AG09309 (cell line): Measurements from ENCODE around the gene COPS9.

Experiments used
- DNase-seq: peaks from one replicate; pipeline ENCODE4 v3.0.0-alpha.2; 2010; ENCODE audit warnings: low read depth
- H3K4me3 ChIP-seq: 2 replicates; pipeline ENCODE4 v1.5.1; 2011; ENCODE audit warnings: mild to moderate bottlenecking, low read depth, low read length, moderate library complexity; ENCODE audit not compliant: control insufficient read depth
- CTCF ChIP-seq: IDR thresholded peaks from 2 replicates; pipeline ENCODE4 v1.5.1; 2011; ENCODE audit warnings: mild to moderate bottlenecking, low read depth, low read length, inconsistent platforms; ENCODE audit not compliant: insufficient read depth, control insufficient read depth; ENCODE audit errors: missing control alignments

Gene COPS9

DNA sequence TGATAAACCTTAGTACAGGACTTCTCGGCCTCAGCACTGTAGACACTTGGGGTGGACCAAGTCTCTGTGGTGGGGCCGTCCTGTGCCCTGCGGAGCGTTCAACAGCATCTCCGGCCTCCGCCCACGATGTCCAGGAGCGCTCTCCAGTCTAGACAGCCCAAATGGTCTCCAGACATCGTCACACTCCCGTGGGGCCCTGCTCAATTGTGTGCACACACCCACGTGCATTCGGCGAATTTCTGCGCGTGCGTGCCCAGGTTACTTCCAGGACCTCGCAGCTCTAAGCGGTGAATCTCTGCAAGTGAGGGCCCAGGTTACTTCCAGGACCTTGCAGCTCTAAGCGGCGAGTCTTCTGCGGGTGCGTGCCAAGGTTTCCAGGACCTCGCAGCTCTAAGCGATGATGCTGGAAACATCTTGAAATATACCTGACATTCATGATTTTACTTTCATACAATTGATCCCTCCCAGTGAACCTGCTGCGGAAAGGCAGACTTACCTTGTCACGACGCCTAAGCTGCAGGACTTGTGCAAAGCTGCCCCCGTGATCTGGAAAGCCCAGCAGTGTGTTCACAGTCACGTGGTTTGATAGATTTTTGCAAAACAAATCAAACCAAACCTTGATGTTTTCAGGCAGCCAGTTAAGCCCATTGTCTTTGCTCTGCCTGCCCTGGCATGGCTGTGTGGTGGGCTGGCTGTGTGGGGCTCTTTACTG, 20.5 kb upstream of the COPS9 start:
- TF ChIP-seq CTCF = no peak
- DNase-seq = no peak
- H3K4me3 ChIP-seq = no peak overlapping the region

DNA sequence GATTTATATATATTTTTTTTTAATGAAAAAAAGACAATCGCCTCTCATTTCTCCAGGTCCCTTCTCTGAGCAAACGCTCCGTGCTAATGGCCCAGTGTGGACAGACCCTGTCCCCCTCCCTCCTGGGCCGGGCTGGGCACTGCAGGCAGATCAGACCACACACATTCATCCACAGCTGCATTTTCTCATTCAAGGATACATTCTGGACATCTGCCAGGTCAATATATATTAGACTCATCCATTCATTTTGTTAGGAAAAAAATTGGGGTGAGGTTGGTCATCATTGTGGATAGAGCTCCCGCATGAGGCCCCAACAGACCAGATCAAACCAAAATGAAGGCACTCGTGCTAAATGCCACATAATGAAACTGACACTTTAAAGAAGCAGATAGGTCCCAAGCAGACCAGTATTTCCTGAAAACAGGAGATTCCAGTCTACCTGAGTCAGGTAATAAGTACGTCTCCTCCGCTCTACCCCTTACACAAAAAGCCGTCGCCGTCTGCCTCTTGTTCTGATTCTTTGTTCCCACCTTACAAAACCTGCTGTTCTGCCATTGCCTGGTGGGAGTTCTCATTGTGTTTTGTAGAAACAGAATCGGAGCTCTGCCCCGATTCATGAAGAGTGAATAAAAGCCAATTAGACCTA, 19.8 kb upstream of the COPS9 start:
- H3K4me3 ChIP-seq = no peak overlapping the region
- no peak for TF ChIP-seq CTCF
- DNase-seq = no peak

GRCh38 chr2:240155048-240155744, 19.1 kb upstream of the COPS9 start:
- no peak for TF ChIP-seq CTCF
- DNase-seq = no peak
- H3K4me3 ChIP-seq = no peak overlapping the region

DNA sequence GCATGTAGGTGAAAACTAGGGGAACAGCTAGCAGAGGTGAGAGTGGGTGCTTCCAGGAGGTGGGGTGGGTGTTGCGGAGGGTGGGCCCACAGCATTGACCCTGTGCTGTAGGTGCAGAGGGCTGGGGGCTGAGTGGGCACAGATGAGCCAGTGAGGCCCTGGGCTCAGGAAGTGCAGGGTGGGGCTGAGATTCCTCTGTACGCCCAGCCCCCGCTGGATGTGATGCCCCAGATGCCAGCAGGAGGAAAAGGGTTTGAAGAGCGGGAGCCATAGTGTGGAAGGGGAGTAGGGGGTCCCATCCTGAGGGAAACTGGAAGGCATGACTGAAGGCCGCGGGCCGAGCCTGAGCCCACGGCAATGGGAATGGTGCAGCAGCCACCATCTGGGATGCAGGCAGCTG, 18.5 kb upstream of the COPS9 start:
- TF ChIP-seq CTCF = no peak
- no peak overlapping the region for H3K4me3 ChIP-seq
- no peak for DNase-seq

DNA sequence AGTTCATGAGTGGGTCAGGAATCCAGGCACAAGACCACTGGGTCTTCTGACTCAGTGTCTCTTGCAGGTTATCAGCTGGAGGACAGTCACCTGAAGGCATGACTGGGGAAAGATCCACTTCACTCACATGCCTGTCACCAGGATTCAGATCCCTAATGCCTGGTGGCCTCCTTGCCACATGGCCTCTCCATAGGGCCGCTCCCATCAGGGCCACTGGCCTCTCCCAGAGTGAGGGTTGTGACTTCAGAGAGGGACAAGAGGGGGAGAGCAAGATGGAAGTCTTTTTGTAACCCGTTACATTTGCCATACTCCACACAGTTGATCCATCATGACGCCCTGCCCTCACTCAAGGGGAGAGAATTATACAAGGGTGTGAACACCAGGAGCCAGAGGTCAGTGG, 17.3 kb upstream of the COPS9 start:
- no peak for TF ChIP-seq CTCF
- DNase-seq = no peak
- H3K4me3 ChIP-seq = no peak overlapping the region

- H3K4me3 ChIP-seq = no peak overlapping the region
- DNase-seq = no peak
- TF ChIP-seq CTCF = no peak
These were observed 15.4 kb upstream of the COPS9 start for GRCh38 chr2:240151477-240152031.
